ENCODE results near the gene RNF181. TPM values are rescaled to one million over a fixed set of nuclear protein-coding genes. Genes with fewer than 3 reads are reported as not detected.
A peak's percentile ranks its signal among the peaks of the same experiment; 100 is the strongest.

RNF181 gene
- total and polyA plus RNA-seq, 2 of the 8 experiments (the other 6 are each of a cell fraction or from before 2014, with no cell fraction given) = 97.2 to 514 TPM

- ChIA-PET POLR2A (ENCODE audit: partially characterized antibody) (interaction anchor here (0.6 to 4.1 kb wide), 15 partner anchors 10 to 492 kb away, joined by 3 to 28 read pairs (median 6); partner anchors contain the start of genes C2orf68, ELMOD3, GGCX and MAT2A), CTCF (ENCODE audit: partially characterized antibody) (interaction anchor here (1.9 kb wide), 1 partner anchor 14 kb away, joined by 7 read pairs; no protein-coding TSS in a partner anchor)
- Histone ChIP-seq H4K8ac (ENCODE audit: extremely low read depth, insufficient read depth, low read length) (no peak overlapping the region), H4K20me1 (replicated peaks in 1 of 2; ENCODE audit: control insufficient read depth in 1 of 2, insufficient read depth in 2 of 2, low read length in 2 of 2) (peaks cover 0 to 2% of the 10 kb centered on the region in 2 experiments), H3K23ac (ENCODE audit: insufficient read length) (no peak overlapping the region), H4K91ac (replicated peaks; ENCODE audit: insufficient read length, low read length) (no peak overlapping the region), H3K4me1 (replicated peaks in 1 of 4; ENCODE audit: control insufficient read depth in 3 of 4, insufficient read depth in 4 of 4, low read length in 3 of 4) (peaks cover 2 to 14% (median 7%) of the 10 kb centered on the region in 4 experiments), H4K5ac (ENCODE audit: insufficient read length, low read depth, low read length) (no peak overlapping the region), H2BK5ac (ENCODE audit: low read depth, low read length) (no peak overlapping the region), H3K18ac (ENCODE audit: extremely low read depth, low read length) (no peak overlapping the region), H3K9ac (replicated peaks in 1 of 4; ENCODE audit: extremely low read depth in 1 of 4, low read depth in 3 of 4, low read length in 3 of 4) (no peak overlapping the region), H3K14ac (ENCODE audit: insufficient read length) (no peak overlapping the region), H3K9me3 (ENCODE audit: insufficient read depth in 2 of 2, low read depth in 1 of 2, low read length in 1 of 2) (no peaks in the 10 kb centered on the region), H2BK12ac (ENCODE audit: low read depth, low read length) (no peak overlapping the region), H3K4me3 (ENCODE audit: extremely low read depth in 1 of 4, insufficient read depth in 2 of 4, low read depth in 3 of 4, low read length in 4 of 4) (peak overlapping the region in 2 of 4 experiments; percentile 32 to 62; a peak in 2 of 8 replicates), H3K56ac (replicated peaks; ENCODE audit: insufficient read length, low read depth, low read length) (no peak overlapping the region), H3K4me2 (ENCODE audit: insufficient read depth in 1 of 2, low read depth in 2 of 2, low read length in 2 of 2) (peak overlapping the region; percentile 78 to 79), H3K4ac (replicated peaks; ENCODE audit: insufficient read length, low read depth, low read length) (no peak overlapping the region), H3K79me1 (ENCODE audit: low read depth, low read length) (no peaks in the 10 kb centered on the region; the same call in 1 of the 2 replicates), H2BK20ac (ENCODE audit: low read length) (no peak overlapping the region), H3K23me2 (ENCODE audit: low read depth, low read length) (peaks cover 2% of the 10 kb centered on the region; the same call in 1 of the 2 replicates), H3K79me2 (ENCODE audit: control insufficient read depth in 1 of 2, insufficient read depth in 2 of 2, low read length in 2 of 2) (no peaks in the 10 kb centered on the region), H2BK15ac (ENCODE audit: low read length) (no peak overlapping the region), H3K27ac (ENCODE audit: low read depth, low read length) (no peak overlapping the region), H2AFZ (ENCODE audit: low read length) (no peak overlapping the region), H3K27me3 (replicated peaks in 1 of 4; ENCODE audit: control insufficient read depth in 3 of 4, extremely low read depth in 1 of 4, insufficient read depth in 3 of 4, low read length in 3 of 4) (peaks cover 0 to 9% (median under 1%) of the 10 kb centered on the region in 4 experiments; a peak in 1 of 7 replicates), H2AK5ac (ENCODE audit: low read depth, low read length) (no peak overlapping the region), H2BK120ac (replicated peaks; ENCODE audit: low read depth, low read length) (no peak overlapping the region), H3K36me3 (ENCODE audit: control insufficient read depth in 2 of 4, insufficient read depth in 4 of 4, low read length in 3 of 4) (no peaks in the 10 kb centered on the region)
- FAIRE-seq = no peak
- DNase-seq (ENCODE audit: low read depth in 1 of 2, low spot score in 2 of 2) = no peak
- WGBS, 2 experiments (ENCODE audit: extremely low coverage in 1 of 2, insufficient coverage in 1 of 2, insufficient read length in 1 of 2, insufficient replicate concordance in 2 of 2, low coverage in 1 of 2, low lambda C conversion rate in 2 of 2, missing lambda C conversion rate in 1 of 2) = 75% methylated on average over 1 of the region's 3 CpGs; no CpG with 5 or more reads in 1 of the 2 experiments
- TF ChIP-seq SP2 (IDR thresholded peaks at IDR 0.05; ENCODE audit: low read length) = no peak
- no peak for TF ChIP-seq NRF1 (IDR thresholded peaks at IDR 0.05; ENCODE audit: low read depth, low read length)
- TF ChIP-seq MAX (IDR thresholded peaks at IDR 0.05) = no peak
These were observed 18.5 kb upstream of the RNF181 start for GRCh38 chr2:85577063-85577385.

Measured in H1 (cell line).